ENCODE measurements around the gene TBC1D23.

The TBC1D23 gene

GRCh38 chr3:100358413-100358812 lies 97.6 kb downstream of the TBC1D23 start:
- DNase-seq (ENCODE audit: insufficient read length, low spot score) (no peak), FAIRE-seq (no peak)
- TF ChIP-seq SPI1 (IDR thresholded peaks at IDR 0.05; ENCODE audit: low read depth, low read length) = no peak
- TF ChIP-seq POU2F2 (IDR thresholded peaks at IDR 0.05; ENCODE audit: low read depth, low read length) = no peak
- no peak for TF ChIP-seq TAF1 (IDR thresholded peaks at IDR 0.05; ENCODE audit: low read depth, low read length)
- TF ChIP-seq POLR2AphosphoS5 (IDR thresholded peaks at IDR 0.05; ENCODE audit: low read depth, low read length) = no peak
- no peak for TF ChIP-seq POLR2A (IDR thresholded peaks at IDR 0.05; ENCODE audit: low read depth, low read length)
- no peak for TF ChIP-seq PAX5 (IDR thresholded peaks at IDR 0.05; ENCODE audit: insufficient read depth, low read length, severe bottlenecking)

GRCh38 chr3:100359035-100359434 lies 98.2 kb downstream of the TBC1D23 start:
- FAIRE-seq = no peak
- no peak for DNase-seq (ENCODE audit: insufficient read length, low spot score)
- TF ChIP-seq PAX5 (IDR thresholded peaks at IDR 0.05; ENCODE audit: insufficient read depth, low read length, severe bottlenecking) = no peak
- no peak for TF ChIP-seq POLR2A (IDR thresholded peaks at IDR 0.05; ENCODE audit: low read depth, low read length)
- TF ChIP-seq TAF1 (IDR thresholded peaks at IDR 0.05; ENCODE audit: low read depth, low read length) = no peak
- TF ChIP-seq POU2F2 (IDR thresholded peaks at IDR 0.05; ENCODE audit: low read depth, low read length) = no peak
- TF ChIP-seq SPI1 (IDR thresholded peaks at IDR 0.05; ENCODE audit: low read depth, low read length) = no peak
- TF ChIP-seq POLR2AphosphoS5 (IDR thresholded peaks at IDR 0.05; ENCODE audit: low read depth, low read length) = no peak

DNA sequence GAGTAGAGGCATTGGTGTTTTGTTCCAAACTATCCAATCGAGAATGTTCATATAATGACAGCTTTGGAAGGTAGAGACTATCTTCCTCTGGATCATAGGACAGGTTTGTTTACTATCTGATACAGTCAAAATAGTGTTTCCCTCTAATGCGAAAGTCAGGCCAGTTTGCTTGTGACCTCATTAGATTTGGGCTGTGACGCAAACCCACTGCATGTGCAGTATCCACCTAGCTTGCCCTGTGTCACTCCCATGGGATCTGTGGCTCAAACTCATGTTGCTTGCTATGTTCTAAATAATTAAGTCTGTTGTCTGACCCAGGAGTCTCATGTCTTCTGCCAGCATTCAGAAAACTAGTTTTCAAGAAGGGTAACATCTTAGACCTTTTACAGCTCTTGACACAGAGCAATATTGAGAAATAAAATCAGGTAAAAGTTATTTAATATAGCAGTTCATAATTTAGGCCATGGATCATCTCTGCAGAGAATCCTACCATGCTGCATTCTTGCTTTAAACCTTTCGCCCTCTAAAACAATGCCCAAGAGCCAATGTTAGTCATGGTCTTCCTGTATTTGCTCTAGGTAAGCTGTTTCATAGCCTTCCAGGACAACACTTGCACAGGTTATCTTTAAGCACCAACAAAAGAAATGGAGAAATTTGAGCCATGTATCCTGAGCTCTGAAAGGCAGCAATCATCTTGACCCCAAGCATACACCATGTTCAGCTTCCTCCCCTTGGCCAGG lies 100.1 kb downstream of the TBC1D23 start:
- no peak for DNase-seq (ENCODE audit: insufficient read length, low spot score)
- TF ChIP-seq POLR2A (IDR thresholded peaks at IDR 0.05; ENCODE audit: low read depth, low read length) (no peak), SPI1 (IDR thresholded peaks at IDR 0.05; ENCODE audit: low read depth, low read length) (no peak), POU2F2 (IDR thresholded peaks at IDR 0.05; ENCODE audit: low read depth, low read length) (no peak), TAF1 (IDR thresholded peaks at IDR 0.05; ENCODE audit: low read depth, low read length) (no peak), PAX5 (IDR thresholded peaks at IDR 0.05; ENCODE audit: insufficient read depth, low read length, severe bottlenecking) (no peak), POLR2AphosphoS5 (IDR thresholded peaks at IDR 0.05; ENCODE audit: low read depth, low read length) (no peak)
- FAIRE-seq = peak; percentile 31

- DNase-seq (ENCODE audit: insufficient read length, low spot score) (no peak), FAIRE-seq (no peak)
- TF ChIP-seq SPI1 (IDR thresholded peaks at IDR 0.05; ENCODE audit: low read depth, low read length) (no peak), POU2F2 (IDR thresholded peaks at IDR 0.05; ENCODE audit: low read depth, low read length) (no peak)
Observed at GRCh38 chr3:100361897-100362296, 101.1 kb downstream of the TBC1D23 start.

DNA sequence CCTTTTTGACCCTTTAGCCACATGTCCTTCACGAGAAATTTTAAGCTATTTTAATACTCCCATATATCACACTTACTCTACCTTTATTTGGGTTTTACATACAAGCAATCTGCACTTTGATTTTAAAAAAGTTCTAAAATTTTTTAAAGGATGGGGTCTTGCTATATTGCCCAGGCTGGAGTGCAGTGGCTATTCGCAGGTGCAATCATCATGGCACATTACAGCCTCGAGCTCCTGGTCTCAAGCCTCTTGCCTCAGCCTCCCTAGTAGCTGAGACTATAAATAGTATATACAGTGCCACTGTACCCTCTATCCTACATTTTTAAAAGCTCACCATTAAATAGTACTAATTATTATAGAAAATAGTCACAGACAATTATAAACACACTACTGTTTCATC lies 103.6 kb downstream of the TBC1D23 start:
- no peak for TF ChIP-seq POLR2A (IDR thresholded peaks at IDR 0.05; ENCODE audit: low read depth, low read length)
- no peak for TF ChIP-seq PAX5 (IDR thresholded peaks at IDR 0.05; ENCODE audit: insufficient read depth, low read length, severe bottlenecking)
- no peak for TF ChIP-seq POLR2AphosphoS5 (IDR thresholded peaks at IDR 0.05; ENCODE audit: low read depth, low read length)
- no peak for TF ChIP-seq TAF1 (IDR thresholded peaks at IDR 0.05; ENCODE audit: low read depth, low read length)
- TF ChIP-seq SPI1 (IDR thresholded peaks at IDR 0.05; ENCODE audit: low read depth, low read length) = no peak
- TF ChIP-seq POU2F2 (IDR thresholded peaks at IDR 0.05; ENCODE audit: low read depth, low read length) = no peak
- FAIRE-seq (no peak), DNase-seq (ENCODE audit: insufficient read length, low spot score) (no peak)

DNA sequence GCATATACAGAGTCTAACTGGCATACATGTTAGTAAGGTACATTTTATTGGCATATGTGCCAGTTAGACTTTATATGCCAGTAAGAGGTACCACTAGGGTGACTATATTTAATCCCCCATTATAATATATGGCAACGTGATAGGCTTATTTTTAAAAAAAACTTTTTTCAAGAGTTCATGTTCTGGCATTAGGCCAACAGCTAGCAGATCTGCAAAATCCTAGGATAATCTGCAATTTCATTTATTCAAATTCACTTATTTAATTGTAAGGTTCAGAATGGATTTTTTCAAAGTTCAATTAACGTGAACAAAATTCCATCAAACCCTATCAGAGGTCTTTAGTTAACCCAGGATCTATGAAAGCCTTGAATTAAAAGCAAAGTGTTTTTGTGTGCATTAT lies 105.6 kb downstream of the TBC1D23 start:
- DNase-seq (ENCODE audit: insufficient read length, low spot score) = no peak
- FAIRE-seq = no peak
- TF ChIP-seq TAF1 (IDR thresholded peaks at IDR 0.05; ENCODE audit: low read depth, low read length) = no peak
- TF ChIP-seq SPI1 (IDR thresholded peaks at IDR 0.05; ENCODE audit: low read depth, low read length) = no peak
- TF ChIP-seq PAX5 (IDR thresholded peaks at IDR 0.05; ENCODE audit: insufficient read depth, low read length, severe bottlenecking) = no peak
- TF ChIP-seq POLR2AphosphoS5 (IDR thresholded peaks at IDR 0.05; ENCODE audit: low read depth, low read length) = no peak
- no peak for TF ChIP-seq POLR2A (IDR thresholded peaks at IDR 0.05; ENCODE audit: low read depth, low read length)
- no peak for TF ChIP-seq POU2F2 (IDR thresholded peaks at IDR 0.05; ENCODE audit: low read depth, low read length)

DNA sequence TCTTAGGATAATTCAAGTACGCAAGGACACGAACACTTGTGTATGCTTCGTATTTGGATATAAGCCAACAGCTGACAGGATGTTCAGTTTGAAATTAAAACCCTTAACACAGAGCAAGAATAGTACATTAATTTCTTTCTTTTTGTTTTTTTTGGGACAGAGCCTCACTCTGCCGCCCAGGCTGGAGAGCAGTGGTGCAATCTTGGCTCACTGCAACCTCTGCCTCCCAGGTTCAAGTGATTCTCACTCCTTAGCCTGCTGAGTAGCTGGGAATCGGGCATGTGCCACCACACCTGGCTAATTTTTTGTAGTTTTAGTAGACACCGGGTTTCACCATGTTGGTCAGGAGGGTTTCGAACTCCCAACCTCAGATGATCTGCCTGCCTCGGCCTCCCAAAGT lies 107.6 kb downstream of the TBC1D23 start:
- FAIRE-seq = no peak
- TF ChIP-seq TAF1 (IDR thresholded peaks at IDR 0.05; ENCODE audit: low read depth, low read length) (no peak), SPI1 (IDR thresholded peaks at IDR 0.05; ENCODE audit: low read depth, low read length) (no peak), POLR2A (IDR thresholded peaks at IDR 0.05; ENCODE audit: low read depth, low read length) (no peak), PAX5 (IDR thresholded peaks at IDR 0.05; ENCODE audit: insufficient read depth, low read length, severe bottlenecking) (no peak), POLR2AphosphoS5 (IDR thresholded peaks at IDR 0.05; ENCODE audit: low read depth, low read length) (no peak), POU2F2 (IDR thresholded peaks at IDR 0.05; ENCODE audit: low read depth, low read length) (no peak)
- no peak for DNase-seq (ENCODE audit: insufficient read length, low spot score)

DNA sequence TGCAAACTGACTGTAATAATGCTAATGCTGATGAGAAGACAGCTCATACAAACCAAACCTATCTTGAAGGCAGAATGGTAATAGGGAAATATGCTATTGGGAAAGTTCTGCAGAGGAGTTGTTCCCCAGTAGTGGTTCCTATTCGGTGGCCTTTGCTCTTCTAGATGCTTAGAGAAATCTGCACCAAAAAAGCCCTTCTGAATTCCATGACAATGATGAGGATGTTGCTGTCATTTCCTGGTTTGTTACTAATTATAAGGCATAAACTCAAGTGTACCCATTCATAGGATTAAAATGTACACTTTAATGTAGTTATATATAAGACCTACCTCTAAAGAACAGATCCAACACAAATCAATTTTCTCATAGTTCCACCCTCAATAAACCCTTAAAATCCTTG lies 110.0 kb downstream of the TBC1D23 start:
- FAIRE-seq = no peak
- TF ChIP-seq POLR2A (IDR thresholded peaks at IDR 0.05; ENCODE audit: low read depth, low read length) = no peak
- no peak for TF ChIP-seq POU2F2 (IDR thresholded peaks at IDR 0.05; ENCODE audit: low read depth, low read length)
- no peak for TF ChIP-seq SPI1 (IDR thresholded peaks at IDR 0.05; ENCODE audit: low read depth, low read length)
- no peak for TF ChIP-seq TAF1 (IDR thresholded peaks at IDR 0.05; ENCODE audit: low read depth, low read length)
- TF ChIP-seq PAX5 (IDR thresholded peaks at IDR 0.05; ENCODE audit: insufficient read depth, low read length, severe bottlenecking) = no peak
- TF ChIP-seq POLR2AphosphoS5 (IDR thresholded peaks at IDR 0.05; ENCODE audit: low read depth, low read length) = no peak
- DNase-seq (ENCODE audit: insufficient read length, low spot score) = no peak

- no peak for DNase-seq (ENCODE audit: insufficient read length, low spot score)
- no peak for TF ChIP-seq POLR2AphosphoS5 (IDR thresholded peaks at IDR 0.05; ENCODE audit: low read depth, low read length)
- no peak for TF ChIP-seq TAF1 (IDR thresholded peaks at IDR 0.05; ENCODE audit: low read depth, low read length)
- TF ChIP-seq POU2F2 (IDR thresholded peaks at IDR 0.05; ENCODE audit: low read depth, low read length) = no peak
- TF ChIP-seq PAX5 (IDR thresholded peaks at IDR 0.05; ENCODE audit: insufficient read depth, low read length, severe bottlenecking) = no peak
- no peak for TF ChIP-seq SPI1 (IDR thresholded peaks at IDR 0.05; ENCODE audit: low read depth, low read length)
- no peak for TF ChIP-seq POLR2A (IDR thresholded peaks at IDR 0.05; ENCODE audit: low read depth, low read length)
- no peak for FAIRE-seq
Observed at GRCh38 chr3:100374521-100374920, 113.7 kb downstream of the TBC1D23 start.
